ENCODE results near the gene CDC37. TPM values are rescaled to one million over a fixed set of nuclear protein-coding genes. Genes with fewer than 3 reads are reported as not detected.
"Not testable (repeated sequence)": the region's sequence is repeated elsewhere in the genome, so short reads cannot be mapped to it uniquely, and the experiment has no call there.

Gene CDC37
- total RNA-seq, 1 experiment from 2014 or later: 120 TPM

GRCh38 chr19:10421240-10422045 lies 18.1 kb upstream of the CDC37 start:
- in situ Hi-C loops (cut with HindIII; ENCODE audit: low pct_unique_long_range_greater_than_20kb, low sequenced_read_pairs): no loop called here
- DNase-seq (ENCODE audit: low read depth): no peak

- DNase-seq (ENCODE audit: low read depth): no peak
- in situ Hi-C loops (cut with HindIII; ENCODE audit: low pct_unique_long_range_greater_than_20kb, low sequenced_read_pairs): no loop called here
Observed at GRCh38 chr19:10420444-10421239, 17.3 kb upstream of the CDC37 start, which contains the start of gene PDE4A. PDE4A (plus strand) TSS chr19:10420538; CDS start chr19:10420765, 227 bp downstream.

GRCh38 chr19:10419646-10420443 lies 16.5 kb upstream of the CDC37 start:
- DNase-seq (ENCODE audit: low read depth): peak; percentile 86
- in situ Hi-C loops (cut with HindIII; ENCODE audit: low pct_unique_long_range_greater_than_20kb, low sequenced_read_pairs): no loop called here

GRCh38 chr19:10419200-10419645 lies 15.9 kb upstream of the CDC37 start:
- DNase-seq (ENCODE audit: low read depth): no peak
- in situ Hi-C loops (cut with HindIII; ENCODE audit: low pct_unique_long_range_greater_than_20kb, low sequenced_read_pairs): no loop called here

GRCh38 chr19:10418485-10419199 lies 15.3 kb upstream of the CDC37 start:
- in situ Hi-C loops (cut with HindIII; ENCODE audit: low pct_unique_long_range_greater_than_20kb, low sequenced_read_pairs): no loop called here
- no peak for DNase-seq (ENCODE audit: low read depth)

- in situ Hi-C loops (cut with HindIII; ENCODE audit: low pct_unique_long_range_greater_than_20kb, low sequenced_read_pairs): no loop called here
- DNase-seq (ENCODE audit: low read depth): no peak
Observed at GRCh38 chr19:10418235-10418484, 14.8 kb upstream of the CDC37 start.

GRCh38 chr19:10417541-10418234 lies 14.3 kb upstream of the CDC37 start:
- no peak for DNase-seq (ENCODE audit: low read depth)
- in situ Hi-C loops (cut with HindIII; ENCODE audit: low pct_unique_long_range_greater_than_20kb, low sequenced_read_pairs): no loop called here

GRCh38 chr19:10416380-10417257 lies 13.3 kb upstream of the CDC37 start:
- DNase-seq (ENCODE audit: low read depth): peak; percentile 80
- in situ Hi-C loops (cut with HindIII; ENCODE audit: low pct_unique_long_range_greater_than_20kb, low sequenced_read_pairs): no loop called here

- in situ Hi-C loops (cut with HindIII; ENCODE audit: low pct_unique_long_range_greater_than_20kb, low sequenced_read_pairs): no loop called here
- DNase-seq (ENCODE audit: low read depth): no peak
Observed at GRCh38 chr19:10416083-10416379, 12.7 kb upstream of the CDC37 start.

- no peak for DNase-seq (ENCODE audit: low read depth)
- in situ Hi-C loops (cut with HindIII; ENCODE audit: low pct_unique_long_range_greater_than_20kb, low sequenced_read_pairs): no loop called here
Observed at GRCh38 chr19:10412257-10412977, 9.1 kb upstream of the CDC37 start.

GRCh38 chr19:10411224-10411623 lies 7.9 kb upstream of the CDC37 start:
- in situ Hi-C loops (cut with HindIII; ENCODE audit: low pct_unique_long_range_greater_than_20kb, low sequenced_read_pairs); DNase-seq (ENCODE audit: low read depth): not testable (repeated sequence)

- in situ Hi-C loops (cut with HindIII; ENCODE audit: low pct_unique_long_range_greater_than_20kb, low sequenced_read_pairs): no loop called here
- no peak for DNase-seq (ENCODE audit: low read depth)
Observed at GRCh38 chr19:10408511-10409283, 5.4 kb upstream of the CDC37 start.

- in situ Hi-C loops (cut with HindIII; ENCODE audit: low pct_unique_long_range_greater_than_20kb, low sequenced_read_pairs): no loop called here
- no peak for DNase-seq (ENCODE audit: low read depth)
Observed at GRCh38 chr19:10407096-10407495, 3.8 kb upstream of the CDC37 start.

- in situ Hi-C loops (cut with HindIII; ENCODE audit: low pct_unique_long_range_greater_than_20kb, low sequenced_read_pairs): no loop called here
Observed at GRCh38 chr19:10406191-10406590, 2.8 kb upstream of the CDC37 start.

GRCh38 chr19:10404888-10405820 lies 1.8 kb upstream of the CDC37 start:
- DNase-seq (ENCODE audit: low read depth): no peak
- in situ Hi-C loops (cut with HindIII; ENCODE audit: low pct_unique_long_range_greater_than_20kb, low sequenced_read_pairs): no loop called here

More at GRCh38 chr19:10406191-10406590, 2.8 kb upstream of the CDC37 start:
- no peak for DNase-seq (ENCODE audit: low read depth)
